Effector CD4-positive, alpha-beta T cell (primary cell): ENCODE data around the gene ITGAE.

Source experiments
- DNase-seq: peaks from one replicate; pipeline ENCODE4 v3.0.0-alpha.2; 2020

The ITGAE gene

GRCh38 chr17:3818786-3819185, 17.8 kb upstream of the ITGAE start:
- no peak for DNase-seq

- DNase-seq, result no peak
Observed at GRCh38 chr17:3817851-3818605, 17.0 kb upstream of the ITGAE start.

- DNase-seq, result no peak
Observed at GRCh38 chr17:3815925-3816324, 14.9 kb upstream of the ITGAE start.

- DNase-seq, result no peak
Observed at GRCh38 chr17:3815122-3815521, 14.1 kb upstream of the ITGAE start.

- DNase-seq, result no peak
Observed at GRCh38 chr17:3814361-3814760, 13.4 kb upstream of the ITGAE start.

GRCh38 chr17:3813171-3813570, 12.2 kb upstream of the ITGAE start:
- DNase-seq, result no peak

- DNase-seq, result no peak
Observed at GRCh38 chr17:3812771-3813170, 11.8 kb upstream of the ITGAE start.

- no peak for DNase-seq
Observed at GRCh38 chr17:3812284-3812683, 11.3 kb upstream of the ITGAE start.

GRCh38 chr17:3810019-3810418, 9.0 kb upstream of the ITGAE start:
- DNase-seq, result no peak

- DNase-seq, result no peak
Observed at GRCh38 chr17:3809135-3809534, 8.1 kb upstream of the ITGAE start.

GRCh38 chr17:3808701-3809100, 7.7 kb upstream of the ITGAE start:
- no peak for DNase-seq

- no peak for DNase-seq
Observed at GRCh38 chr17:3805581-3805980, 4.6 kb upstream of the ITGAE start.

- DNase-seq, result no peak
Observed at GRCh38 chr17:3804503-3804931, 3.5 kb upstream of the ITGAE start.

- no peak for DNase-seq
Observed at GRCh38 chr17:3803308-3803640, 2.3 kb upstream of the ITGAE start.

- DNase-seq, result no peak
Observed at GRCh38 chr17:3802461-3803307, 1.7 kb upstream of the ITGAE start.

GRCh38 chr17:3801792-3802191, 804 bp upstream of the ITGAE start:
- DNase-seq, result no peak

GRCh38 chr17:3801347-3801746, 359 bp upstream of the ITGAE start:
- DNase-seq, result no peak

- no peak for DNase-seq
Observed at GRCh38 chr17:3799181-3799945, 1.6 kb downstream of the ITGAE start.

GRCh38 chr17:3798273-3799180, 2.5 kb downstream of the ITGAE start:
- DNase-seq, result no peak

GRCh38 chr17:3796822-3797170, 4.2 kb downstream of the ITGAE start:
- no peak for DNase-seq

GRCh38 chr17:3796110-3796821, 4.7 kb downstream of the ITGAE start:
- DNase-seq, result peak; percentile 57
